UCSD-AML1 (cell line): ENCODE data around the gene EGLN1.
A peak's percentile ranks its signal among the peaks of the same experiment; 100 is the strongest.
"Not testable (repeated sequence)": the region's sequence is repeated elsewhere in the genome, so short reads cannot be mapped to it uniquely, and the experiment has no call there.

Source experiments
- DNase-seq: peaks from one replicate; lab custom pipeline; 2025; ENCODE audit not compliant: unreplicated experiment; lab: John Stamatoyannopoulos, UW

Gene EGLN1

DNA sequence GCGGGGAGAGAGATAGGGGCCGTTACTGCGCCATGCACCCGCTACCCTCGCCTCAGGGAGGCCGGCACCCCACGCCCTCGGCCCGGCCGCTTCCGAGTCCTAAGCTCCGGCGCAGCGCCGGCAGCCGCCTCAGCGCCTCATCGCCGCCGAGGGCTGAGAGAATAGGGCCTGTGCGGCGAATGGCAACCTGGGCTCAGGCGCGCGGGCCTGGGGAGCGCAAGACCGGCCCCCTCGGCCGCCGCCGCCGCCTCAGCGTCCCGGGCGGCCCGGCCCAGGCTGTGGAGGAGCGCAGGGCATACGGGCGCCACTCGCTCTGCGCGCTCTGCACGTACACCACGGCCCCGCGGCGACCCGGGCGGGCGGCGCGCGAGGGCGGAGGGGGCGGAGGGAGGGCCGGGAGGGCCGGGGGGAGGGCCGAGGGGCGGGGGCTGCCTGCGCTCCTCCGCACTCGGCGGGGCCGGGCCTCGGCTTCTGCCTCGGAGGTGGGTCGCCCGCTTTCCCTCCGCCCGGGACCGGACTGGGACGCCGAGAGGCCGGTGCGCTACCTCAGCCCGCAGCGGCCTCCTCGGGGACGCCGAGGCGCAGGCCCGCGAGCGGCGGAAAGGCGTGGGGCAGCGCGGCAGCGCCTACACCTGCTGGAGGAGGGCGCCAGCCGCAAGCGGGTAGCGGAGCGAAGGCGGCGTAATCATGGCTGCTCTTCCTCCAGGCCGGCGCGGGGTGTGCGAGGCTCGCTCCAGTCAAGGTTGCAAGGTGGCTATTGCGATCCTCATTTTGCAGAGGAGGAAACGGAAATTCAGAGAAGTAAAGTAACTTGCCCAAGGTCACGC, at the start of gene EGLN1:
TSS of gene EGLN1 (minus strand) at position 317 of the 827 bp plus-strand sequence. CDS start 399 bp downstream, outside the sequence.
- peak; percentile 90 for DNase-seq

DNA sequence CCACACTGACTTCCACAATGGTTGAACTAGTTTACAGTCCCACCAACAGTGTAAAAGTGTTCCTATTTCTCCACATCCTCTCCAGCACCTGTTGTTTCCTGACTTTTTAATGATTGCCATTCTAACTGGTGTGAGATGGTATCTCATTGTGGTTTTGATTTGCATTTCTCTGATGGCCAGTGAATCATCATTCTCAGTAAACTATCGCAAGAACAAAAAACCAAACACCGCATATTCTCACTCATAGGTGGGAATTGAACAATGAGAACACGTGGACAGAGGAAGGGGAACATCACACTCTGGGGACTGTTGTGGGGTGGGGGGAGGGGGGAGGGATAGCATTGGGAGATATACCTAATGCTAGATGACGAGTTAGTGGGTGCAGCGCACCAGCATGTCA, 49.4 kb upstream of the EGLN1 start:
- not testable (repeated sequence) for DNase-seq

GRCh38 chr1:231471027-231471426, 48.9 kb upstream of the EGLN1 start:
- not testable (repeated sequence) for DNase-seq

DNA sequence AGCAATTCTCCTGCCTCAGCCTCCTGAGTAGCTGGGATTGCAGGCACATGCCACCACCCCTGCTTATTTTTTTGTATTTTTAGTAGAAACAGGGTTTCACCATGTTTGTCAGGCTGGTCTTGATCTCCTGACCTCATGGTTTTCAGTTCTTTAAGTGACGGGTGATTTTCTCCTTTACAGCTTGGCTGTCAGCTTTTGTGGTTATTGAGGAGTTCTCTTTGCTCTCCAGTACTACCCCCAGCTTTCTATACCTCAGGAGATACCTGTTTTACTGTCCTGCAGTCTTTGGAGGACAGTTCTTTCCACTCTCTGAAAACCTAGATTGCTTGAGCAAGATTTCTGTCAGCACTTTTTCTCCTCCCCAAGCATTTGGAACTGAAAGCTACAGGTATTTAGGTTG, 45.9 kb upstream of the EGLN1 start:
- DNase-seq = no peak

DNA sequence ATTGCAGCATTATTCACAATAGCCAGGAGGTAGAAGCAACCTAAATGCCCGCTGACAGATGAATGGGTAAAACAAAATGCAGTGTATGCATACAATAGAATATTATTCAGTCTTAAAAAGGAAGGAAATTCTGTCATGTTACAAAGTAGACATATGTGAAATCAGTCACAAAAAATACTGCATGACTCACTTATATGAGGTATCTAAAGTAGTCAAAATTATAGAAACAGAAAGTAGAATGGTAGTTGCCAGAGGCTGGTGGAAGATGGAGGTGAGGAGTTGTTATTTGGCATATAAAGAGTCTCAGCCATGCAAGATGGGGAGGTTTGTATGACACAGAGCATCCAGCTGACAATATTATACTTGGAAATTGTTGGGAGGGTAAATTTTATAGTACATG, 43.0 kb upstream of the EGLN1 start:
- DNase-seq = no peak

- DNase-seq = no peak
Measured at GRCh38 chr1:231463541-231463940, 41.5 kb upstream of the EGLN1 start.

DNA sequence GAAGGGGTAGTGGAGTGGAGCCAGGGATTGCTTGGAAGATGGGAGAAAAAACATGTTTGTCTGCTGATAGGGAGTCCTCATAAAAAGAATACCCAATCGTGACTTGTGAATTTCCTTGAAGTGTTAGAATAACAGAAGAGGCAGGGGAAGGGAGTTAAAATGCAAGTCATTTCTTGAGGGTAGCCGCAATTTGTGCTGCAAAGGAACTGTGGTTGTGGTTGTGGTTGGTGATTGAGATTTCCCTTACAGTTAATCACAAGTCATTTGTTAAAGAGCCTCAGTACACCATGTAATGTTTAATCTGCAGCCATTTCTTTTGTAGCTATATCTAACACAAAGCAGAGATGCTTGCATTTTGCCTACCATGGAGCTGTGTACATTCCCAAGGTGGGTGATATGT, 38.5 kb upstream of the EGLN1 start:
- peak; percentile 56 for DNase-seq

- DNase-seq = not testable (repeated sequence)
Measured at GRCh38 chr1:231459438-231459837, 37.4 kb upstream of the EGLN1 start.

- DNase-seq = not testable (repeated sequence)
Measured at GRCh38 chr1:231457956-231458355, 35.9 kb upstream of the EGLN1 start.

- not testable (repeated sequence) for DNase-seq
Measured at GRCh38 chr1:231454133-231454532, 32.0 kb upstream of the EGLN1 start.

DNA sequence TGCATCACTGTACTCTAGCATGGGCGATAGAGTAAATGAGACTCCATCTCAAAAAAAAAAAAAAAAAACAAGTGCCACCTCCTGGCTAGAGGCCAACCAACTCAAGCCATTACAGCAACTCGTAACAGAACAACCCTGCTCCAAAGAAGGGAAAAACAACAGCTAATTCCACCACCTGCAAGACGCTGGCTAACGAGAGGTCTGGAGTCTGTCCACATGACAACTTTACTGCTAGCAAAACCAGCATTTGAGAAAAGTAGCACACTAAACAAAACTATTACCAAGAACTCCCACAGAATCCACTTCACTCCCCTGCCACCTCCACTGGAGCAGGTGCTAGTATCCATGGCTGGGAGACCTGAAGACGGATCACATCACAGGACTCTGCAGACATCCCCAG, 24.1 kb upstream of the EGLN1 start:
- no peak for DNase-seq

- DNase-seq = no peak
Measured at GRCh38 chr1:231444059-231444458, 22.0 kb upstream of the EGLN1 start.

DNA sequence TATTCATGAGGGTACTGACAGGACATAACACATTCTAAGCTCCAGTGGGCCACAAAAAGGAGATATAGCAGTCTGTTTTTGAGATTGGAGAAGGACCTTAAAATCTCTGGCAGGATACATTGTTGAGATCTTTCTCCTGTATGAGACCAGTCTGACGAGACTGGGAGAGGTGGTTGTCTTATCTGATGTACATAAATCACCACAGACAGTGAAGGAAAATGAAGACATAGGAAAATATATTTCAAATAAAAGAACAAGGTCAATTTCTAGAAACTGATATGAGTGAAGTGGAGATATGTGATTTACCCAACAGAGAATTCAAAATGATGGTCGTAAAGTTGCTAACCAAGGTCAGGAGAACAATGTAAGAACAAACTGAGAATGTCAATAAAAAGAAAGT, 21.3 kb upstream of the EGLN1 start:
- no peak for DNase-seq

- DNase-seq = no peak
Measured at GRCh38 chr1:231442735-231443134, 20.6 kb upstream of the EGLN1 start.

DNA sequence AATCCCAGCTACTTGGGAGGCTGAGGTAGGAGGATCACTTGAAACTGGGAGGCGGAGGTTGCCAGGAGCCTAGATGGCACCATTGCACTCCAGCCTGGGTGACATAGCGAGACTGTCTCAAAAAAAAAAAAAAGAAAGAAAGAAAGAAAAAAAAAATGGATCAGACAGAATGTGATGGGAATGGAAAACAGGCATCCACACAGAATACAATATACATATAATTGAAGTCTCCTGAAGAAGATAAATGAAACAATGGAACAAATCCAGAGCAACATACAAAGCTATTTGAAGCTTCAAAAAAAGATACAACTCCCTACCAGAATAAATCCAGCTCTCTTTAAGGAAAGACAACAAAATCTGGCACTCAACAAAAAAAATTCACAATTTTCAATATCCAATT, 10.9 kb upstream of the EGLN1 start:
- DNase-seq = no peak

GRCh38 chr1:231431665-231432415, 9.8 kb upstream of the EGLN1 start:
- DNase-seq = no peak

GRCh38 chr1:231430678-231431352, 8.7 kb upstream of the EGLN1 start:
- not testable (repeated sequence) for DNase-seq

DNA sequence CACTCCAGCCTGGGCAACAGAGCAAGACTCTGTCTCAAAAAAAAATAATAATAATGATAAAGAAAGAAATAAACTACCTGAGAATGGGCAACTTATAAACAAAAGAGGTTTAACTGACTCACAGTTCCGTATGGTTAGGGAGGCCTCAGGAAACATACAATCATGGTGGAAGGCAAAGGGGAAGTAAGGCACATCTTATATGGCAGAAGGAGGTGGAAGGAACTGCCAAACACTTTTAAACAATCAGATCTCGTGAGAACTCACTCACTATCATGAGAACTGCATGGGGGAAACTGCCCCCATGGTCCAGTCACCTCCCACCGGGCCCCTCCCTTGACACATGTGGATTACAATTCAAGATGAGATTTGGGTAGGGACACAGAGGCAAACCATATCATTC, 6.3 kb upstream of the EGLN1 start:
- no peak for DNase-seq

DNA sequence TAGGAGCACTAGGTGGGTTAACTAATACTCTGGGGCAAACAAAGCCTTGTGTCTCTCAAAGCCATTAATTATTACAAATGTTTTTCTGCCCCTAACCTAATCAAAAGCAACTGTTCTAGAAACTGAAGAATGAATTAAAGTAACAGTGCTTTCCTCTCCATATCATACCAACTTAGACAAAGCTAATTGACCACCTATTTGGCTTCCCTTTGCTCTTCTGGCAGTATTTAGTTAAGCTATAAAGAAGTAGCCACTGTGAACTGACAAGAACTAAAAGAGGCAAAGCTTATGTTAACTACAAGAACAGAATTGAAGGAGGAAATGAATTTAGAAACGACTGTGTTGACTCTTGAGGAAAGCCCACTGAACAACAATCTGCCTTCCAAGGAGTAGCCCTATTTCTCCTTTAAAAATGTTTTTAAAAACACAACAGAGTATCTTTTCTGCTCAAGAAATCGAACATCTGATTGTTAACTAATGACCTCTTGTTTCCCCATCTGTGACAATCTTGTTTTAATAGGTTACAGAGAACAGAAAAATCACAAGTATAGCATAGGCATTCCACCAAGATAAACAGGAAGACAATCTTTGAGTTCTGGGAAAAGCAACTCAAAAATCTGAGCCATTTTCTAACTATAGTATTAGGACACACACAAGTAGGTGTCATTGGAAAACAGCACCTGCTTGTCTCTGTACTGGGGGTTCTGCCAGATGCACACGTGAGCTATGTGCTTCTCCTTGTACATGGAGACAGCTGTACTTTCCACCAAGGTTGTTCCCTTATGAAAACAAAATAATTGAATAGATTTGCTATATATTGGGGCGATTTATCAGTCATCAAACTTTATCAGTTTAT, 3.1 kb upstream of the EGLN1 start:
- no peak for DNase-seq

DNA sequence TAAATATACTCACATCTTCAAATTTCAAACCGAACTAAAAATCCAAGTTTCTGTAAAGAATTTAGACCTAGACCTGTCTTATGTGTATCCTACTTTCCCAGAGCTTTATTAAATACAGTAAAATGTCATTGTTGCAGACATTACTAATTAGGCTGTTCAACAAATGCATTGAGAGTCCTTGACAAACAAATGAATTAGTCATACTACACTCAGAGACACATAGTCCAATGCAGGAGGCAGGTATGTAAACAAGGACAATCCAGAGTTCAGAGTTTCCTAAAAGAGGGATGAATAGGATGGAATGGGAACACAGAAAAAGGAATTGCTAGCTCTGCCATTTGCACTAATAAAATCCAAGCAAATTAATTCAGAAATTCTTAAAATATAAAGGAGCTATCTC, 1.6 kb upstream of the EGLN1 start:
- DNase-seq = no peak

GRCh38 chr1:231422798-231423309, 767 bp upstream of the EGLN1 start:
- no peak for DNase-seq
